Measurements from ENCODE around the gene PARS2. TPM values are rescaled to one million over a fixed set of nuclear protein-coding genes. Genes with fewer than 3 reads are reported as not detected.

The PARS2 gene
- total and polyA plus RNA-seq, 2 of the 4 experiments (the other 2 are of a cell fraction) = 3.4 to 6.3 TPM

DNA sequence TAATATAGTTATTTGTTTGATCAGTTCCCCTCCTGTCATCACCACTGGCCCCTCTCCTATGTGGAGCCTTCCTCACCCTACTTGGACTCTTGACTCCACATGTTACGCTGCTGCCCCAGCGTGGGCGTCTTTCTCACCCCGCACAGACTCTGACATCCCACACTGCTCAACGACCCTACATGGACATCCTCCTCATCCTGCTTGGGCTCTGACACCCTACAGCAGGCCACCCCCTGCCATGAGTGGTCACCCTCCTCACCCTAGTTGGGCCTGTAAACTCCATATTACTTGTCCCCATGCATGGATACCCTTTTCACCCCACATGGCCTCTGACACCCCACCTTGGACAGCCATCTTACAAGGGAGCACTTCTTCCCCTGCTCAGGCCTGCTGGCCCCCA lies 27.6 kb downstream of the PARS2 start:
- H3K4me3 ChIP-seq (ENCODE audit: insufficient read depth, low read depth, low read length) = no peak overlapping the region
- no peaks in the 10 kb centered on the region for H3K4me1 ChIP-seq (ENCODE audit: control insufficient read depth, insufficient read depth, low read length)
- no peak overlapping the region for H2BK15ac ChIP-seq (ENCODE audit: low read depth, low read length)
- TF ChIP-seq BHLHE40 (IDR thresholded peaks at IDR 0.05; ENCODE audit: low read depth, low read length) = no peak
- no peak overlapping the region for H3K23ac ChIP-seq (ENCODE audit: low read depth, low read length)
- no peak overlapping the region; the same call in 1 of the 2 replicates for H3K14ac ChIP-seq (replicated peaks; ENCODE audit: low read depth, low read length)
- DNase-seq (no peak), ATAC-seq (ENCODE audit: low read depth) (no peak)
- H2AK5ac ChIP-seq (ENCODE audit: low read depth, low read length) = no peak overlapping the region
- H3K18ac ChIP-seq (ENCODE audit: low read depth, low read length) = no peak overlapping the region
- no peak overlapping the region for H4K8ac ChIP-seq (ENCODE audit: low read depth in 2 of 2, low read length in 2 of 2)
- WGBS, 2 experiments (ENCODE audit: extremely low coverage in 2 of 2, insufficient read length in 1 of 2) = 97% methylated on average over 5 of the region's 5 CpGs; no CpG with 5 or more reads in 1 of the 2 experiments
- no peak overlapping the region for H3K56ac ChIP-seq (ENCODE audit: extremely low read depth, insufficient read depth, low read length)
- peaks cover 41% of the 10 kb centered on the region for H3K36me3 ChIP-seq (ENCODE audit: control insufficient read depth, insufficient read depth, low read length)
- no peak overlapping the region for H2BK5ac ChIP-seq (ENCODE audit: low read depth, low read length, poor library complexity, severe bottlenecking)
- ChIA-PET POLR2A (ENCODE audit: unreplicated experiment) (no interaction called here), CTCF (no interaction called here)
- BruUV-seq (replicated peaks) = no TSS peak
- dilution Hi-C loops (cut with HindIII; ENCODE audit: low sequenced_read_pairs, unreplicated experiment) = no loop called here
- in situ Hi-C loops (cut with MboI; ENCODE audit: low sequenced_read_pairs) = no loop called here
- no peak overlapping the region for H4K5ac ChIP-seq (ENCODE audit: low read depth, low read length)
- H3K9ac ChIP-seq (ENCODE audit: low read depth, low read length) = no peak overlapping the region
- no peak overlapping the region for H3K27ac ChIP-seq (ENCODE audit: insufficient read depth, low read length)
- H2BK120ac ChIP-seq (ENCODE audit: low read depth, low read length) = no peak overlapping the region
- no peak overlapping the region for H2AK9ac ChIP-seq (replicated peaks; ENCODE audit: low read depth, low read length, poor library complexity)
- H2AFZ ChIP-seq (replicated peaks; ENCODE audit: low read length, poor library complexity) = no peak overlapping the region
- no peaks in the 10 kb centered on the region for H3K9me3 ChIP-seq (ENCODE audit: control insufficient read depth, insufficient read depth, low read length)
- H4K91ac ChIP-seq (ENCODE audit: insufficient read depth, low read depth, low read length) = no peak overlapping the region
- H3K4ac ChIP-seq (ENCODE audit: low read depth, low read length) = no peak overlapping the region
- no peaks in the 10 kb centered on the region for H3K27me3 ChIP-seq (ENCODE audit: control insufficient read depth, insufficient read depth, low read length)
- H3K9me1 ChIP-seq (ENCODE audit: insufficient read depth, low read length) = no peaks in the 10 kb centered on the region
- intact Hi-C loops (cut with micrococcal nuclease) = no loop called here
- no peak overlapping the region for H2BK20ac ChIP-seq (ENCODE audit: low read depth, low read length)
- H3K79me1 ChIP-seq (ENCODE audit: low read depth in 1 of 2, low read length in 2 of 2) = 0 out of 4 replicates have a peak, but pooled peaks cover 0 to 6% of the 10 kb centered on the region in 2 experiments
- no peaks in the 10 kb centered on the region for H4K20me1 ChIP-seq (ENCODE audit: insufficient read depth, low read length)
- H3K4me2 ChIP-seq (ENCODE audit: low read depth, low read length) = no peak overlapping the region
